HepG2 (cell line): ENCODE measurements around the gene MRPL28. TPM values are rescaled to one million over a fixed set of nuclear protein-coding genes. Genes with fewer than 3 reads are reported as not detected.

Source experiments
- ATM ChIP-seq: fragments of 450-650 bp; IDR thresholded peaks from 2 replicates; pipeline ENCODE4 v1.7.1; 2017; ENCODE audit warnings: mild to moderate bottlenecking, borderline replicate concordance
- ATRX ChIP-seq: sonication (generic); formaldehyde crosslinking; IDR thresholded peaks from 2 replicates; pipeline ENCODE4 v1.4.0; 2020; ENCODE audit warnings: missing genetic modification reagents, borderline replicate concordance
- HNRNPK ChIP-seq: fragments of 200-400 bp; formaldehyde crosslinking; IDR thresholded peaks from 2 replicates; pipeline ENCODE4 v1.6.1; 2018; ENCODE audit warnings: low read length, low read depth, moderate library complexity, mild to moderate bottlenecking; ENCODE audit not compliant: poor library complexity, severe bottlenecking
- HOXA7 ChIP-seq: sonication (generic); formaldehyde crosslinking; IDR thresholded peaks from 2 replicates; pipeline ENCODE4 v1.8.1; 2022; ENCODE audit warnings: mild to moderate bottlenecking, missing genetic modification reagents, moderate library complexity
- ISL2 ChIP-seq: sonication (generic); formaldehyde crosslinking; IDR thresholded peaks from 2 replicates; pipeline ENCODE4 v1.5.0; 2020; ENCODE audit warnings: missing genetic modification reagents
- KLF16 ChIP-seq, 2 experiments: sonication (generic) in 1 of 2; formaldehyde crosslinking in 1 of 2; IDR thresholded peaks; 2 replicates each; pipeline versions ENCODE4 v1.6.1 to v1.8.0; 2016 to 2023; ENCODE audit warnings: missing genetic modification reagents in 2 of 2, missing compliant biosample characterization in 1 of 2
- MLLT10 ChIP-seq: sonication (generic); formaldehyde crosslinking; IDR thresholded peaks from 2 replicates; pipeline ENCODE4 v1.4.0; 2020; ENCODE audit warnings: missing genetic modification reagents
- MTA3 ChIP-seq: sonication (generic); formaldehyde crosslinking; IDR thresholded peaks from 2 replicates; pipeline ENCODE4 v1.4.0; 2020; ENCODE audit warnings: missing genetic modification reagents
- NCOA1 ChIP-seq: sonication (generic); formaldehyde crosslinking; IDR thresholded peaks from 2 replicates; pipeline ENCODE4 v1.9.0; 2021; ENCODE audit warnings: missing genetic modification reagents
- NFE2 ChIP-seq: sonication (generic); formaldehyde crosslinking; IDR thresholded peaks from 2 replicates; pipeline ENCODE4 v1.4.0; 2020; ENCODE audit warnings: missing genetic modification reagents
- PHF20 ChIP-seq: sonication (generic); formaldehyde crosslinking; IDR thresholded peaks from 2 replicates; pipeline ENCODE4 v1.5.0; 2020; ENCODE audit warnings: mild to moderate bottlenecking, missing genetic modification reagents
- PPARG ChIP-seq: conservative IDR thresholded peaks from 2 replicates; pipeline ENCODE4 v1.6.1; 2016; ENCODE audit warnings: missing biosample characterization, missing genetic modification reagents
- RBFOX2 ChIP-seq: fragments of 200-400 bp; formaldehyde crosslinking; IDR thresholded peaks from 2 replicates; pipeline ENCODE4 v1.6.1; 2017; ENCODE audit warnings: low read depth, mild to moderate bottlenecking, low read length
- RELA ChIP-seq: sonication (generic); formaldehyde crosslinking; IDR thresholded peaks from 2 replicates; pipeline ENCODE4 v1.4.0; 2020; ENCODE audit warnings: missing genetic modification reagents
- TBP ChIP-seq: sonication (generic); formaldehyde crosslinking; IDR thresholded peaks from 2 replicates; pipeline ENCODE4 v1.5.0; 2020; ENCODE audit warnings: missing genetic modification reagents
- TERF1 ChIP-seq: sonication (generic); formaldehyde crosslinking; IDR thresholded peaks from 2 replicates; pipeline ENCODE4 v1.8.0; 2022; ENCODE audit warnings: mild to moderate bottlenecking, missing genetic modification reagents, moderate library complexity
- TMF1 ChIP-seq: sonication (generic); formaldehyde crosslinking; IDR thresholded peaks from 2 replicates; pipeline ENCODE4 v1.8.1; 2022; ENCODE audit warnings: low read depth, missing genetic modification reagents
- TOE1 ChIP-seq: sonication (generic); formaldehyde crosslinking; IDR thresholded peaks from 2 replicates; pipeline ENCODE4 v1.4.0; 2020; ENCODE audit warnings: mild to moderate bottlenecking, missing genetic modification reagents
- ZFP90 ChIP-seq: sonication (generic); formaldehyde crosslinking; IDR thresholded peaks from 2 replicates; pipeline ENCODE4 v1.8.0; 2022; ENCODE audit warnings: missing genetic modification reagents, mild to moderate bottlenecking, inconsistent platforms, borderline replicate concordance
- ZNF224 ChIP-seq: sonication (generic); formaldehyde crosslinking; IDR thresholded peaks from 2 replicates; pipeline ENCODE4 v1.5.0; 2020; ENCODE audit warnings: mild to moderate bottlenecking, missing genetic modification reagents
- ZNF276 ChIP-seq: sonication (generic); formaldehyde crosslinking; IDR thresholded peaks from 2 replicates; pipeline ENCODE4 v1.4.0; 2020; ENCODE audit warnings: mild to moderate bottlenecking, low read depth, missing genetic modification reagents
- ZNF468 ChIP-seq: sonication (generic); formaldehyde crosslinking; IDR thresholded peaks from 2 replicates; pipeline ENCODE4 v1.8.0; 2022; ENCODE audit warnings: mild to moderate bottlenecking, moderate library complexity, missing genetic modification reagents
- ZNF530 ChIP-seq: sonication (generic); formaldehyde crosslinking; IDR thresholded peaks from 2 replicates; pipeline ENCODE4 v1.5.0; 2020; ENCODE audit warnings: low read depth, mild to moderate bottlenecking, missing genetic modification reagents
- ZNF607 ChIP-seq: sonication (generic); formaldehyde crosslinking; IDR thresholded peaks from 2 replicates; pipeline ENCODE4 v1.5.1; 2020; ENCODE audit warnings: missing genetic modification reagents, mild to moderate bottlenecking, borderline replicate concordance
- ZNF761 ChIP-seq: sonication (generic); formaldehyde crosslinking; conservative IDR thresholded peaks from 2 replicates; pipeline ENCODE4 v1.4.0; 2020; ENCODE audit warnings: mild to moderate bottlenecking, missing genetic modification reagents
- polyA plus RNA-seq, 8 experiments: library from polyadenylated mRNA; depleted of rRNA in 3 of 8; stranded (reverse) in 7 of 8; unstranded in 1 of 8; fragments of >200 nt; fragmentation: Illumina TruSeq in 4 of 8; extraction: Trizol in 4 of 8; gene quantifications; 2 replicates each; pipeline versions ENCODE4 v1.2.1 to v1.2.3, GENCODE V29; 2011 to 2016; ENCODE audit warnings: low read depth in 4 of 8, missing spikeins in 1 of 8, mixed read lengths in 1 of 8; ENCODE audit not compliant: insufficient read depth in 1 of 8
- total RNA-seq, 5 experiments: library from RNA; depleted of rRNA; stranded (reverse); fragments of >200 nt; fragmentation: Illumina TruSeq; extraction: Trizol; gene quantifications; 2 replicates each; pipeline ENCODE4 v1.2.3, GENCODE V29; 2016; ENCODE audit warnings: low read depth in 1 of 5
- TF ChIP-seq, protein P1 (sequence below): sonication (generic); formaldehyde crosslinking; IDR thresholded peaks from 2 replicates; pipeline ENCODE4 v1.4.0; 2020; ENCODE audit warnings: mild to moderate bottlenecking, missing genetic modification reagents
- TF ChIP-seq, protein P2 (sequence below): IDR thresholded peaks from 2 replicates; pipeline ENCODE4 v1.6.1; 2018; ENCODE audit warnings: missing genetic modification reagents

Gene MRPL28
- total and polyA plus RNA-seq, 2 of the 13 experiments (the other 11 are each of a cell fraction or from before 2014, with no cell fraction given) = 114 to 135 TPM

DNA sequence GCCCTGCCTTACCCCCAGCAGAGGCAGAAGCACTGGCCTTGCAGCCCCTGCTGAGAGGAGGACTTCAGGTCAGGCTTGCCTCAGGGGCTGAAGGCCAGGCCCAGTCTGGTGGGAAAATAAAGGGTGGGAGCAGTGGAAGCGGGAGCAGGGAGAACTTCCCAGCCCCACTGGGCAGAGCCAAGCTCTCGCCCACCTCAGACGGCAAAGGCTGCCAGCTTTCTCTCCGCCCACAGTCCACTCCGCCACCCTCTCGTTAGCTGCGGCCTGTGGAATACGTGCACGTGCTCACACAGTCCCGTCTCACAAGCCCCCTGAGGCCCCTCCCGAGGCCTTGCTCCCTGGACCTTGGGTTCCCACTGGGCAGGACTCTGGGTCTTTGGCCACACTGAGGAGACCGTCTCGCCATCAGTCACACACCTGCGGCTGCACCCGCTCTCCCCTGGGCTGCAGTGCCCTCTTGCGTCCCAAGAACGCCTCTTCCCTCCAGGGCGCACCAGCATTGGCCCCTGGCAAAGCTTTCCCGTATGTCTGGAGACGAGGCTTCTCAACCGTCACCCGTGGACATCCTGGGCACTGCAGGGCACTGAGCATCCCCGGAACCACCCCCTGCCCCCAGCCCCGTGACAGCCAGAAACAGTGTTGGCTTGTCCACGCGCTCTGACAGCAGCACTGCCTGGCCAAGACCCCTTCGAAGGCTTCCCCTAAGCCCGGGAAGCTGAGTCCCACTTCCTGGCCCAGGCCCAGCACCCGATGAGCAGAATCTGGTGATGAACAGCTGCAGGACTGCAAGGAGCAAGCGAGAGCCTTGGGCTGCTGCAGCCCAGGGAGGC lies 8.3 kb downstream of the MRPL28 start (continued):
- 0 out of 2 replicates have a peak, but pooled peaks have one; percentile 16 for TF ChIP-seq ZNF276 (CRISPR knock-in tag)
- TF ChIP-seq ISL2 (CRISPR knock-in tag) = peak; percentile 14; the same call in 1 of the 2 replicates
- peak; percentile 65; the same call in 1 of the 2 replicates for TF ChIP-seq ZNF607
- TF ChIP-seq TBP = no peak
- TF ChIP-seq, protein P1, sequence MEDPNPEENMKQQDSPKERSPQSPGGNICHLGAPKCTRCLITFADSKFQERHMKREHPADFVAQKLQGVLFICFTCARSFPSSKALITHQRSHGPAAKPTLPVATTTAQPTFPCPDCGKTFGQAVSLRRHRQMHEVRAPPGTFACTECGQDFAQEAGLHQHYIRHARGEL = no peak
- TF ChIP-seq HNRNPK = no peak
- TF ChIP-seq ATM = no peak
- TF ChIP-seq ATRX (CRISPR knock-in tag) = no peak
- peak; percentile 79; the same call in 1 of the 2 replicates for TF ChIP-seq TMF1 (CRISPR knock-in tag)
- no peak for TF ChIP-seq ZNF224 (CRISPR knock-in tag)
- no peak for TF ChIP-seq TOE1 (CRISPR knock-in tag)
- peak in 1 of 2 experiments; percentile 80; a peak in 2 of 4 replicates for TF ChIP-seq KLF16 (CRISPR knock-in tag; IDR thresholded peaks at IDR 0.05)
- TF ChIP-seq HOXA7 (CRISPR knock-in tag) = no peak
- TF ChIP-seq ZNF761 = 0 out of 2 replicates have a peak, but pooled peaks have one; percentile 44
- TF ChIP-seq ZFP90 (CRISPR knock-in tag) = no peak
- no peak for TF ChIP-seq TERF1 (CRISPR knock-in tag)
- no peak for TF ChIP-seq NCOA1
- TF ChIP-seq, protein P2, sequence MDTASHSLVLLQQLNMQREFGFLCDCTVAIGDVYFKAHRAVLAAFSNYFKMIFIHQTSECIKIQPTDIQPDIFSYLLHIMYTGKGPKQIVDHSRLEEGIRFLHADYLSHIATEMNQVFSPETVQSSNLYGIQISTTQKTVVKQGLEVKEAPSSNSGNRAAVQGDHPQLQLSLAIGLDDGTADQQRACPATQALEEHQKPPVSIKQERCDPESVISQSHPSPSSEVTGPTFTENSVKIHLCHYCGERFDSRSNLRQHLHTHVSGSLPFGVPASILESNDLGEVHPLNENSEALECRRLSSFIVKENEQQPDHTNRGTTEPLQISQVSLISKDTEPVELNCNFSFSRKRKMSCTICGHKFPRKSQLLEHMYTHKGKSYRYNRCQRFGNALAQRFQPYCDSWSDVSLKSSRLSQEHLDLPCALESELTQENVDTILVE = peak; percentile 66; the same call in 1 of the 2 replicates
- TF ChIP-seq PPARG (CRISPR knock-in tag) = peak; percentile 45; the same call in 1 of the 2 replicates
- TF ChIP-seq RBFOX2 = no peak; the same call in 1 of the 2 replicates
- no peak for TF ChIP-seq MTA3
- TF ChIP-seq MLLT10 (CRISPR knock-in tag) = no peak
- peak; percentile 67; the same call in 1 of the 2 replicates for TF ChIP-seq PHF20
- TF ChIP-seq RELA (CRISPR knock-in tag) = 0 out of 2 replicates have a peak, but pooled peaks have one; percentile 59
- TF ChIP-seq NFE2 (CRISPR knock-in tag) = no peak
- no peak for TF ChIP-seq ZNF530 (CRISPR knock-in tag)
- TF ChIP-seq ZNF468 (CRISPR knock-in tag) = no peak
